ENCODE measurements around the gene KIAA1217.

KIAA1217 gene

GRCh38 chr10:24496906-24497305, 288.0 kb downstream of the KIAA1217 start:
- ATAC-seq, result no peak
- DNase-seq, result no peak

DNA sequence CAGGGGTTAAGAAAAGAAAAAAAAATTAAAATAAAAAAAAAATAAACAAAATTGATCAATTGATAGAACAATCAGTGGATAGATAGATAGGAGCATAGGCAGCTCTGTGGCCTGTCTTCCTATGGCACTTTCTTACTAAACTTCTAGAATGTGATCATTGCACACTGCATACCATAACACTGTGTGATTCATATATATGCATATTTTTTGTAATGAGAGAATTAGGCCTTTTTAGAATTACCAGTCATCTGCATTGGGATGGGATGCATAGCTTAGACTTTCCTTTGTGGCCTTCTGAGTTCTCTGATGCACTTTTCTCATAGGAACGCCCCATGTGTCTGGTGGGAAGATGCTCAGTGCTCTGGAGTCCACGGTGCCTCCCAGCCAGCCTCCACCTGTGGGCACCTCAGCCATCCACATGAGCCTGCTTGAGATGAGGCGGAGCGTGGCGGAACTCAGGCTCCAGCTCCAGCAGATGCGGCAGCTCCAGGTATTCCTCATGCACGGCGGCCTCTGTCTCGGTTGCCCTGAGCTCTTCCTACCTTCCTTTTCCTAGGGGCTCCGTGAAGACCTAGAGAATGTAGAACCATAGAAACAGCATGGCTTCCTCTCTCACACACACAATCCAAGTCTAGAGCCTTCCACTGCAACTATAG, 292.2 kb downstream of the KIAA1217 start:
- ATAC-seq (no peak), DNase-seq (no peak)

DNA sequence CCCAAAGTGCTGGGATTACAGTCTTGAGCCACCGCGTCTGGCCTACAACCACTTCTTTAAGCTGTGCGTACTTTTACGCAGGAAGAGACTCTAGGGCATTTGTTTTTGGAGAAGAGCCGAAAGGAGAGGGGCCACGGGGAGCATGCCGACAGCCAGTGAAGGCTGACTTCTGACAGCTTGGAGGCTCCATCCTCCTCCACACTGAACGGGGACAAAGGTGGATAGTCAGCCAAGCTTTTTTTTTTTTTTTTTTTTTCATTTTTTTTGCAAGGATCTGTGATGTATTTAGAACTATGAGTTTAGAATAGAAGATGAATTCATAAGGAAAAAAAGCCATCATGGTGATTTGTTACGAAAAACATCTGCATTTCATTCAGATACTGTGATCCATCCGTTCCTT, 293.1 kb downstream of the KIAA1217 start:
- ATAC-seq, result no peak
- no peak for DNase-seq

DNA sequence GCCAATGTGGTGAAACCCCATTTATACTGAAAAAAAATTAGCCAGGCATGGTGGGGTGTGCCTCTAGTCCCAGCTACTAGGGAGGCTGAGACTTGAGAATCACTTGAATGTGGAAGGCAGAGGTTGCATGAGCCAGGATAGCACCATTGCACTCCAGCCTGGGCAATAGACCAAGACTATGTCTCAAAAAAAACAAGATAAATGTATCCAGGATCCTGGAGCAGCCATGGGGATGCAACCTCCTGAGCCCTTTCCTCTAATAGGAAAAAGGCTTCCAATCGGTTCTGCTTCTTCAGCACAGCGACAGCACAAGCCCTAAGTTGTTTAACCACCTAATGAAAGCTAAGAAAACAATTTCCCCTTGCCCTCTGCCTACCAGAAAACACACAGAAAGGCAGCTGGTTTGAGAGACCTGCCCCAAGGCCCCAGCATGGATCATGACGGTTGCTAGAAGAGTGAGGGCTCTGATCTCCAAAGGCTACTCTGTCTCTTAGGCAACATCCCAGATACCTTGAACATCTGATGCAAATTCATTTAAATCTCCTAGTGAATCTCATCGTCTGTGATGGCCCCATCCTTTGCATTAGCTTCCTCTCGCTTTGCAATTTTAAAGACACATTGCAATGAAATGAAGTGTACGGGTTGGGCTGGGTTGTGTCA, 294.0 kb downstream of the KIAA1217 start:
- ATAC-seq (no peak), DNase-seq (no peak)

DNA sequence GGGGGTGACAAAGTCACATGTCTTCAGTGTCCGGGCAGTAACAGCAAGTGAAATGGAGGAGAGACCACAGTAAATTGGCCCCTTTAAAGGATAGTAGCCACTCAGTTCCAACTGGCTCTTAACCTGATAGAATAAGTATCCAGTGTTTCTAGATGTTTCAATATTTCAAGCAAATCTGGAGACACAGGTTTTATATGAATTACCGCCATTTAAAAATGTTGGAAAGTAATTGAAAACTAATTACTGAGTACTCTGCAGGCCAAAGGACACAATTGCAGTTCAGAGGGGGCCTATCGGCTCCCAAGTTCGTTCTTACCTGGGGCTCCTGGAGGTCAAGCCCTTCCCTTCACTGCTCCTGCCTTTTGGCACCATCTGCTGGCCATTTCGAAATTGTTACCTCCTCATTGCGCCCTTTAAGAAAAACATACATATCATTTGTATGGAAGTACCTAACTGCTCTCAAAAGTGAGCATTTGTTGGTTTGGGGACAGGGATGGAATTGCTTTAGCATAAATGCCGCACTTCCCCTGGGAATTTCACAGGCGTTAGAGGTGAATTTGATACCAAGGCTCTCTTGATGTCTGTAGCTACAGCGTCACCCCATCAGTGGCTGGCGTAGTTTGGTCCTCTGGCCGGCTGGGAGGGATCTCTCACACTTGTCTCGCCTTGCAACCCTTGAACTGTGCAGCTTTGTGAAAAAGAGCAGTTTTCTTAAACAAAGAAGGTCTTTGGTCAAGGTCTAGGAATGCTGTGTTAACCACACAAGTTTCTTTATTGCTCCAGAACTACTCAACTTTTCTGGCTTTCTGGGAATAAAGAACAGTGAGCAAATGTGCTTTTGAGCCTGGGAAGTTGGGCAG, 294.8 kb downstream of the KIAA1217 start:
- DNase-seq (peak; percentile 43), ATAC-seq (peak; percentile 36)

DNA sequence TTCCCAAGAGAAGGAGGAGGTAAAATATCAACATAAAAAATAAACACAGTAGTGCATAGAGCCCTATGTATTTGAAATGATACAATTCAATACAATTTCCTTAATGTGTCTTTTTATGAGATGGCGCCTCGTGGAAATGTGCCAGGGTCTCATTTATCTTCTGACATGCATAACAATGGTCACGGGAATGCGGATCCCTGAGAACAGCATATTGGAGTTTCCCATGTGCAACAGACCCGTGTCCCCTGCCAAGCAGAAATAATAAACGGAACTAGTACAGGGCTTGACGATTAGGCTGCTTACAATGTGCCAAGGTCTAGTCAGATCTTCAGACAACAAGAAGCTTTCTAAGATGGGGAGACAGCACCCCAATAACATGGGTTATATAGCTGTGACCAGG, 296.8 kb downstream of the KIAA1217 start:
- ATAC-seq (no peak), DNase-seq (no peak)

GRCh38 chr10:24513155-24513554, 304.2 kb downstream of the KIAA1217 start:
- DNase-seq (peak; percentile 7), ATAC-seq (no peak)

DNA sequence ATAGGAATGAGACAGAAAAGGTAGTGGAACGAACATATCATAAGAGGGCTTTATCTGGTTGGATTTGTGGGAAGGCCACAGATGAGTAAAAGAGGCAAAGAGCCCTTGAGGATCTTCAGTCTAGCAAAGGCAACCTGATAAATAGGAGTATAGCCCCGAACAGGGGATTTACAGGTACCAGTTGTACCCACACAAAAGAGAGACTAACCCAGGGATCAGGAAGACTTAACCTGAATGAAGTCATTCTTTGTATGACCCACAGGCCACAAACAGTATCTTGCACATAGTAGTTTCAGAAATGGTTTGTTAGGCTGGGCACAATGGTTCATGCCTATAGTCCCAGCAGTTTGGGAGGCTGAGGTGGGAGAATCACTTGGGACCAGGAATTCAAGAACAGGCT, 306.5 kb downstream of the KIAA1217 start:
- no peak for ATAC-seq
- no peak for DNase-seq

GRCh38 chr10:24518411-24518810, 309.5 kb downstream of the KIAA1217 start:
- ATAC-seq (no peak), DNase-seq (no peak)

DNA sequence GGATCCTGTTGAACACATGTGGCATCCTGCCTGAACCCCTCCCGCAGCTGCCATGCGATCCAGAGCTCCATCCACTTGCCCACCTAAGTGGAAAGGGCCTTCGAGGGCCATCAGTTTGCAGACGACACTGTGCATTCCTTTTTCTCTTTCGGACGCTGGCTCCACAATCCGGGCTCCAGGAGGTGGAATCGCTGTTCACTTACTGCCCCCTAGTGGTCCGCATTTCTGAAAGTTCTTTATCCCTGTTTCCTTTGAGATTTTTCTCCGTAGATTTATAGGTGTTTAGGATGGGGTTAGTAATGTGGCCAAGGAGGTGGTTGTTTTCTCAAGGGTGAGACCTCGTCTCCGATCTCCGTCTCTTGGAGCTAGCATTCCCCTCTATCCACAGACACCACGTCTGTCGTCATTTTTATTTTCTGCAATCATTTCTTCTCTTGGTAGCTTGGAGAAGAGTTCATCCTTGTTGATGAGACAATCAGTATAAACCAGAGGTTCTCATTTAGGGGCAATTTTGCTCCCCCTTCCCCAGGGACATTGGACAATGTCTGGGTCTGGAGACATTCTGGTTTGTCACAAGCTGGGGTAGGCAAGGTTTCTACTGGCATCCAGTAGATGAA, 310.2 kb downstream of the KIAA1217 start:
- DNase-seq, result peak; percentile 57
- ATAC-seq, result no peak

DNA sequence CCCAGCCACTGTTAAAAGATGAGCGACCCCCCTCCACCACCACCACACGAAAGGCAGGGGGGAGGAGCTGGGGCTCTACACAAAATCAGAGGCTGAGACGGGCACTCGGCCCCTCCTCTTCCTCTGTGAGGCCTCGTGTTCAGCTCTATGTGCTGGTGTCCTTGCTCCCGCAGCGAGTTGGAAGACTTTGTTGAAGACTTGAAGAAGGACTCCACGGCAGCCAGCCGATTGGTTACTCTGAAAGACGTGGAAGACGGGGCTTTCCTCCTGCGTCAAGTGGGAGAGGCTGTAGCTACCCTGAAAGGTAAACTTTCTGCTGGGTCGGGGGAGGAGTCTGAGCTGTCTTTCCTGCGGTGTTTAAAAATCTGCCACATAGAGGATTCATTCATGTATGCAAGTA, 311.0 kb downstream of the KIAA1217 start:
- ATAC-seq, result peak; percentile 71
- peak; percentile 32 for DNase-seq

GRCh38 chr10:24524314-24524713, 315.4 kb downstream of the KIAA1217 start:
- DNase-seq, result no peak

DNA sequence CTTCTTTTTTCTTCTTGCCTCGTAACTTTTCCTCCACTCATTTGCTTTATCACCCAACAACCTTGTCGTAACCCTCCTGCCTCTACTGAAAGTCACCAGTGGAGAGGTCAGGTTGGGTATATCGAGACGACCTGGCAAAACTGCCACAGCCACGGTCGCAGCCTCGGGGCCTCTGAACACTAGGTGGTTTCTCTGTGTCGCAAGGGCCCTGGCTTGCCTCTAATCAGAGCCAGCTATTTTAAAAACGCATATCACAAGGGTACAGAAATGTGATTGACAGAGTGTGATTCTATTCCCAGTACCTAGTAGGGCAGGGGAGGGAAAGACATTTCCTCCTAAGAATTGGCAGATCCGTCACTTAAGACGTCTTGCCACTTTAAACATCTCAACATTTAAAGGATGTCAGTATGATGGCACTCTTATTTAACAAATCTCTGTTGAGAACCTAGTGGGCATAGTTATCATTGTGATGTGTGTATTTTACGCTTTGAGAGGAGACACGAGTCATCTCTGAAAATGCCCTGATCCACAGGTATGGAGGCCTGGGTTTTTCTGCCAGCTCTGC, 317.2 kb downstream of the KIAA1217 start:
- DNase-seq, result no peak
- ATAC-seq, result no peak

More at GRCh38 chr10:24524314-24524713, 315.4 kb downstream of the KIAA1217 start:
- no peak for ATAC-seq

GRCh38 chr10:24528946-24529345, 320.0 kb downstream of the KIAA1217 start:
- no peak for DNase-seq
- ATAC-seq, result no peak

- ATAC-seq (no peak), DNase-seq (no peak)
These were observed 322.5 kb downstream of the KIAA1217 start for GRCh38 chr10:24531439-24531838.

DNA sequence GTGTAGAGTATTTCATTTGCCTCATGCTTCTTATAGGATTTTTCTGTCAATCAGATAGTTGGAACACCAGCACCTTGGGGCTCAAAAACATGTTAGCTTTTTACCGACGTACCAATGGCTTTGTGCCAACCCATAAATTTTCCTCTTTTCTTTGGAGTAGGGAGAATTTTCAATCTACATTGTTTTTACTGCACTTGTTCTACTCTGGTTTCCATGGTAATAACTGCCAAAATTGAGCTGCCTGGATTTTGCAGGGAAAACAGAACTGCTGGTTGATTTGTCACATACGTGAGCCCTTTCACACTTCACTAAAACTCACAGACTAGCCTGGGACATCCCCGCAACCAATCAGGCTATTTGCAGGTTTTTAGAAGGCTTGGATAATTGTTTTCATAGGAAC, 325.0 kb downstream of the KIAA1217 start:
- DNase-seq (no peak), ATAC-seq (no peak)

- ATAC-seq (no peak), DNase-seq (no peak)
These were observed 327.7 kb downstream of the KIAA1217 start for GRCh38 chr10:24536636-24537035.

DNA sequence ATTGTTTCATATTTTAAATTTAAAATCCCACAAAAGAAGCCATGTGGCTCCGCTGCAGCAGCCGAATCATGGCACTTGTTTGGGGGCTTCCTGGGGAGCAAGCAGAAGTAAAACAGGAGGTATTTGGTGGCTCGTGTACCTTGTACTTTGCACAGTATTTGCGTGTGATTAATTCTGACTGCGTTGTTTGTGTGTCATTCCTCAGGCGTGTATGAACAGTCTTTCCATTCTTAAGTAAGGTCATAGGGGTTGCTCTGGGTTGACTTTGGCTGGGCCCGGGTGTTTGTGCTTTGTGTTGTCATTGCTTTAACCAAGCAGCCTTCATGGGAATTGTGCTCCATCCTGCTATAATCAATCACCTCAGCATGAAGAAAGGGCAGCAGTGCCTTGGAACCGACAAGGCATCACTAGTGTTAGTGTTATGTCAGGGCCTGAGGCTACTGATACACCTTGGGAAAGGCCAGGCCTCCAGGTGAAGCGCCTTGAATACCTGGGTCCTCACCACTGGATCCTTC, 332.4 kb downstream of the KIAA1217 start:
- DNase-seq (no peak), ATAC-seq (no peak)

GRCh38 chr10:24542314-24543270, 333.7 kb downstream of the KIAA1217 start:
- ATAC-seq (no peak), DNase-seq (no peak)

DNA sequence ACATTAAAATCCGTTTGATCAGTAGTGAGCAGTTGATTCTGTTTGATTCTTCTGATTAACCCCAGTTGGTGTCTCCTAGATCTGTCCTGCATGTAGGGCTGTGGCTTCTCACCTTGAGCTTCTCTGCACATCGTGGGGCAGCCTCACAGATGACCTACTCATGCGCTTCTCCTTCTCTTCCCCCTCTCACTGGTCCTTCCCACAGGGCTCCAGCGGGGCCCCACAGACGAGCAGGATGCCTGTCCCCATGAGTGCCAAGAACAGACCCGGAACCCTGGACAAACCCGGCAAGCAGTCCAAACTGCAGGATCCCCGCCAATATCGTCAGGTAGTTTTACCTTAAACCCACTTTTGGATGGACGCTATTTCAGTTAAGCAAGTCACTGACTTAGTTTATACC, 335.8 kb downstream of the KIAA1217 start:
- no peak for ATAC-seq
- DNase-seq, result no peak

DNA sequence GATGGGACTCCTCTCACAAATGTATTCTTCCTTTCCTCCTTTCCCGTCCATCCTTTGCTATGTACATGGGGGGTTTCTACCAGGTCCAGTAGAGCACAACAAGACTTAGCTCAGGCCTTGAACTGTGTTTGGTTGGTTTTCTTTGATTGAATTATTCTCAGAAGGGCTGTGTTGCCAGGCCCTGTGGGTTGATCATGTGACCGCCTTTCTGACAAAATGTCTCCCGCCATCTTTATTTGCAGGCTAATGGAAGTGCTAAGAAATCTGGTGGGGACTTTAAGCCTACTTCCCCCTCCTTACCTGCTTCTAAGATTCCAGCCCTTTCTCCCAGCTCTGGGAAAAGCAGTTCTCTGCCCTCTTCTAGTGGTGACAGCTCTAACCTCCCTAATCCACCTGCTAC, 336.6 kb downstream of the KIAA1217 start:
- ATAC-seq, result no peak

More for the DNA sequence above, 336.6 kb downstream of the KIAA1217 start:
- DNase-seq, result no peak

Measured in stimulated activated naive CD8-positive, alpha-beta T cell treated with anti-CD3 and anti-CD28 coated beads, Interleukin-15, Interleukin-2, amounts not matched to agents 100 U/mL and 50 U/mL, for 24 hours (primary cell).